ENCODE measurements around the gene SMTNL1. TPM values are rescaled to one million over a fixed set of nuclear protein-coding genes. Genes with fewer than 3 reads are reported as not detected.

SMTNL1 gene
- total and polyA plus RNA-seq, 9 of the 15 experiments (the other 6 are each of a cell fraction or from before 2014, with no cell fraction given): not detected

DNA sequence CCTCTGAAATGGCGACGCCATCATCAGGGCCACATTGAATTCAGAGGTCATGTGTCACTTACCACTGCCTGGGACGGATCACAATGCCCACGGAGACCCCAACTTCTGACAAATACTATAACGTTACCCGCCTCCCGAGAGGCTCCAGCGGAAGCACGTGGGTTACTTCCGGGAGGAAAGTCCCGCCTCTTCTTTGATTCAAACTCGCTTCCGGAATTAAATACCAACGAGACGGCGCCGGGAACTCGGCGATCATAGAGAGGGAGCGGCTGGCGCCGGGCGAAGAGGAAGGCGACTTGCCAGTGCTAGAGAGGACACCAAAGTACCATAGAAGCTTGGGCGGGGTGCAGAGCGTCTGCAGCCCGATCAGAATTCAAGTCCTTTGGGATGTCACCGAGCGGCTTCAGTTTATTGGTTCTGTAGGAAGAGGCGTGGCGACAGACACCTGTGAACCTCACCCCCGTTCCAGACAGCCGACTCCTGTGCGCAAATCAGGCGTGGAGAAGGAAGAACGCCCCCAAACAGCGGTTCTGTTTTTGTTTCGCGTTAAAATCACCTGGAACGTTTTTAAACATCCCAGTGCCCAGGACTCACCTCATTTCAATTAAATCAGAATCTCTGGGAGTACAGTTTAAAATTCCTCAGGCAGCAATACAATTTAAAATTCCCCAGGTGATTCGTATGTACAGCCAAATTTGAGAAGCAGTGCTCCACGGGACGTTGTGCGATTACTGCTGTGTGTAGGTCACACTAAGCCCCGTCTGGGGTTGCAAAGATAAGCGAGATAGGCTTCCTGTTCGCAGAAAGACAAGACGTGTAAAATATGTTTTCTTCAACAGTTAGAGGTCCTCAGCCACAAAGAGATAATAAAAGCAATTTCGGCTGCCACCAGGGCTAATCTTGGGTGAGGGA is 6.5 kb upstream of the SMTNL1 start, which contains the start of gene TIMM10 (continued):
- TF ChIP-seq, protein P1, sequence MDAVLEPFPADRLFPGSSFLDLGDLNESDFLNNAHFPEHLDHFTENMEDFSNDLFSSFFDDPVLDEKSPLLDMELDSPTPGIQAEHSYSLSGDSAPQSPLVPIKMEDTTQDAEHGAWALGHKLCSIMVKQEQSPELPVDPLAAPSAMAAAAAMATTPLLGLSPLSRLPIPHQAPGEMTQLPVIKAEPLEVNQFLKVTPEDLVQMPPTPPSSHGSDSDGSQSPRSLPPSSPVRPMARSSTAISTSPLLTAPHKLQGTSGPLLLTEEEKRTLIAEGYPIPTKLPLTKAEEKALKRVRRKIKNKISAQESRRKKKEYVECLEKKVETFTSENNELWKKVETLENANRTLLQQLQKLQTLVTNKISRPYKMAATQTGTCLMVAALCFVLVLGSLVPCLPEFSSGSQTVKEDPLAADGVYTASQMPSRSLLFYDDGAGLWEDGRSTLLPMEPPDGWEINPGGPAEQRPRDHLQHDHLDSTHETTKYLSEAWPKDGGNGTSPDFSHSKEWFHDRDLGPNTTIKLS (IDR thresholded peaks at IDR 0.05; ENCODE audit: borderline replicate concordance, low read depth): peak; percentile 94; the same call in 1 of the 2 replicates
- no peak for TF ChIP-seq ETS2 (tag; IDR thresholded peaks at IDR 0.05; ENCODE audit: borderline replicate concordance, poor library complexity, severe bottlenecking)
- TF ChIP-seq, protein P2, sequence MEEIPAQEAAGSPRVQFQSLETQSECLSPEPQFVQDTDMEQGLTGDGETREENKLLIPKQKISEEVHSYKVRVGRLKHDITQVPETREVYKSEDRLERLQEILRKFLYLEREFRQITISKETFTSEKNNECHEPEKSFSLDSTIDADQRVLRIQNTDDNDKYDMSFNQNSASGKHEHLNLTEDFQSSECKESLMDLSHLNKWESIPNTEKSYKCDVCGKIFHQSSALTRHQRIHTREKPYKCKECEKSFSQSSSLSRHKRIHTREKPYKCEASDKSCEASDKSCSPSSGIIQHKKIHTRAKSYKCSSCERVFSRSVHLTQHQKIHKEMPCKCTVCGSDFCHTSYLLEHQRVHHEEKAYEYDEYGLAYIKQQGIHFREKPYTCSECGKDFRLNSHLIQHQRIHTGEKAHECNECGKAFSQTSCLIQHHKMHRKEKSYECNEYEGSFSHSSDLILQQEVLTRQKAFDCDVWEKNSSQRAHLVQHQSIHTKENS (CRISPR knock-in tag; IDR thresholded peaks at IDR 0.05): no peak
- TF ChIP-seq DPF2 (IDR thresholded peaks at IDR 0.05): peak; percentile 96
- TF ChIP-seq HDAC6 (IDR thresholded peaks at IDR 0.05; ENCODE audit: low read depth, low read length): no peak
- no peak for TF ChIP-seq ZNF436 (CRISPR knock-in tag; IDR thresholded peaks at IDR 0.05)
- no peak for TF ChIP-seq HDAC8 (tag; IDR thresholded peaks at IDR 0.05)
- TF ChIP-seq, protein P3, sequence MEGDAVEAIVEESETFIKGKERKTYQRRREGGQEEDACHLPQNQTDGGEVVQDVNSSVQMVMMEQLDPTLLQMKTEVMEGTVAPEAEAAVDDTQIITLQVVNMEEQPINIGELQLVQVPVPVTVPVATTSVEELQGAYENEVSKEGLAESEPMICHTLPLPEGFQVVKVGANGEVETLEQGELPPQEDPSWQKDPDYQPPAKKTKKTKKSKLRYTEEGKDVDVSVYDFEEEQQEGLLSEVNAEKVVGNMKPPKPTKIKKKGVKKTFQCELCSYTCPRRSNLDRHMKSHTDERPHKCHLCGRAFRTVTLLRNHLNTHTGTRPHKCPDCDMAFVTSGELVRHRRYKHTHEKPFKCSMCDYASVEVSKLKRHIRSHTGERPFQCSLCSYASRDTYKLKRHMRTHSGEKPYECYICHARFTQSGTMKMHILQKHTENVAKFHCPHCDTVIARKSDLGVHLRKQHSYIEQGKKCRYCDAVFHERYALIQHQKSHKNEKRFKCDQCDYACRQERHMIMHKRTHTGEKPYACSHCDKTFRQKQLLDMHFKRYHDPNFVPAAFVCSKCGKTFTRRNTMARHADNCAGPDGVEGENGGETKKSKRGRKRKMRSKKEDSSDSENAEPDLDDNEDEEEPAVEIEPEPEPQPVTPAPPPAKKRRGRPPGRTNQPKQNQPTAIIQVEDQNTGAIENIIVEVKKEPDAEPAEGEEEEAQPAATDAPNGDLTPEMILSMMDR (IDR thresholded peaks at IDR 0.05 in 2 of 3, conservative IDR thresholded peaks at IDR 0.05 in 1 of 3; ENCODE audit: insufficient read depth in 2 of 3, low read depth in 1 of 3, low read length in 3 of 3): peak in 2 of 3 experiments; percentile 13 to 39; a peak in 2 of 6 replicates
- no peak for TF ChIP-seq ZNF551 (CRISPR knock-in tag; IDR thresholded peaks at IDR 0.05)
- TF ChIP-seq, protein P4, sequence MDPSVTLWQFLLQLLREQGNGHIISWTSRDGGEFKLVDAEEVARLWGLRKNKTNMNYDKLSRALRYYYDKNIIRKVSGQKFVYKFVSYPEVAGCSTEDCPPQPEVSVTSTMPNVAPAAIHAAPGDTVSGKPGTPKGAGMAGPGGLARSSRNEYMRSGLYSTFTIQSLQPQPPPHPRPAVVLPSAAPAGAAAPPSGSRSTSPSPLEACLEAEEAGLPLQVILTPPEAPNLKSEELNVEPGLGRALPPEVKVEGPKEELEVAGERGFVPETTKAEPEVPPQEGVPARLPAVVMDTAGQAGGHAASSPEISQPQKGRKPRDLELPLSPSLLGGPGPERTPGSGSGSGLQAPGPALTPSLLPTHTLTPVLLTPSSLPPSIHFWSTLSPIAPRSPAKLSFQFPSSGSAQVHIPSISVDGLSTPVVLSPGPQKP (CRISPR knock-in tag; IDR thresholded peaks at IDR 0.05): no peak
- TF ChIP-seq ZNF445 (CRISPR knock-in tag; IDR thresholded peaks at IDR 0.05; ENCODE audit: low read depth): no peak
- no peak for TF ChIP-seq ZFX (CRISPR knock-in tag; IDR thresholded peaks at IDR 0.05)
- TF ChIP-seq YBX1 (IDR thresholded peaks at IDR 0.05): no peak
- TF ChIP-seq, protein P5, sequence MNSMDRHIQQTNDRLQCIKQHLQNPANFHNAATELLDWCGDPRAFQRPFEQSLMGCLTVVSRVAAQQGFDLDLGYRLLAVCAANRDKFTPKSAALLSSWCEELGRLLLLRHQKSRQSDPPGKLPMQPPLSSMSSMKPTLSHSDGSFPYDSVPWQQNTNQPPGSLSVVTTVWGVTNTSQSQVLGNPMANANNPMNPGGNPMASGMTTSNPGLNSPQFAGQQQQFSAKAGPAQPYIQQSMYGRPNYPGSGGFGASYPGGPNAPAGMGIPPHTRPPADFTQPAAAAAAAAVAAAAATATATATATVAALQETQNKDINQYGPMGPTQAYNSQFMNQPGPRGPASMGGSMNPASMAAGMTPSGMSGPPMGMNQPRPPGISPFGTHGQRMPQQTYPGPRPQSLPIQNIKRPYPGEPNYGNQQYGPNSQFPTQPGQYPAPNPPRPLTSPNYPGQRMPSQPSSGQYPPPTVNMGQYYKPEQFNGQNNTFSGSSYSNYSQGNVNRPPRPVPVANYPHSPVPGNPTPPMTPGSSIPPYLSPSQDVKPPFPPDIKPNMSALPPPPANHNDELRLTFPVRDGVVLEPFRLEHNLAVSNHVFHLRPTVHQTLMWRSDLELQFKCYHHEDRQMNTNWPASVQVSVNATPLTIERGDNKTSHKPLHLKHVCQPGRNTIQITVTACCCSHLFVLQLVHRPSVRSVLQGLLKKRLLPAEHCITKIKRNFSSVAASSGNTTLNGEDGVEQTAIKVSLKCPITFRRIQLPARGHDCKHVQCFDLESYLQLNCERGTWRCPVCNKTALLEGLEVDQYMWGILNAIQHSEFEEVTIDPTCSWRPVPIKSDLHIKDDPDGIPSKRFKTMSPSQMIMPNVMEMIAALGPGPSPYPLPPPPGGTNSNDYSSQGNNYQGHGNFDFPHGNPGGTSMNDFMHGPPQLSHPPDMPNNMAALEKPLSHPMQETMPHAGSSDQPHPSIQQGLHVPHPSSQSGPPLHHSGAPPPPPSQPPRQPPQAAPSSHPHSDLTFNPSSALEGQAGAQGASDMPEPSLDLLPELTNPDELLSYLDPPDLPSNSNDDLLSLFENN (IDR thresholded peaks at IDR 0.05; ENCODE audit: low read depth in 2 of 2, low read length in 2 of 2): peak in 1 of 2 experiments; percentile 78; a peak in 2 of 4 replicates
- TF ChIP-seq, protein P6, sequence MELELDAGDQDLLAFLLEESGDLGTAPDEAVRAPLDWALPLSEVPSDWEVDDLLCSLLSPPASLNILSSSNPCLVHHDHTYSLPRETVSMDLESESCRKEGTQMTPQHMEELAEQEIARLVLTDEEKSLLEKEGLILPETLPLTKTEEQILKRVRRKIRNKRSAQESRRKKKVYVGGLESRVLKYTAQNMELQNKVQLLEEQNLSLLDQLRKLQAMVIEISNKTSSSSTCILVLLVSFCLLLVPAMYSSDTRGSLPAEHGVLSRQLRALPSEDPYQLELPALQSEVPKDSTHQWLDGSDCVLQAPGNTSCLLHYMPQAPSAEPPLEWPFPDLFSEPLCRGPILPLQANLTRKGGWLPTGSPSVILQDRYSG (tag; conservative IDR thresholded peaks at IDR 0.05; ENCODE audit: low read depth): no peak

Measured in K562 (cell line).